ENCODE data around the gene NFKB1.

Gene NFKB1

DNA sequence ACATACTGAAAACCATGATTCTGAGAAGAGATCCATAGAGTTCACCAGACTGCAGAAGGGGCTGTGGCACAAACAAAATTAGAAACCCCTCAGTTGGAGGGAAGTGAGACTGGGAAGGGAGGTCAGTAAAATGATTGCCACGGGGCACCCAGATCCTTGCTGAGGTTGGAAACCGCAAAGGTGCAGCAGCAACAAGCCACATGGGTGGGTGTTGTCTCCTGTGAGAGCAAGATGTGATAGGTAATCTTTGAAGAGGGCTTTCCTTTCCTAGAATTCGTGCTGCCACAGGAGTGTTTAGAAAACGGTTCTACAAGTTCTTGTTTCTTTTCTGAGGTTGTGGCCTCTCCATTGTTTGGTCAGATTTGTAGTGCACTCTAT is 85.5 kb downstream of the NFKB1 start:
- H3K4me2 ChIP-seq (ENCODE audit: low read length), result no peak overlapping the region
- no peak overlapping the region for H3K27ac ChIP-seq (ENCODE audit: low read depth, low read length, poor library complexity, severe bottlenecking)

GRCh38 chr4:102589743-102590142 is 88.6 kb downstream of the NFKB1 start:
- Histone ChIP-seq H3K4me3 (ENCODE audit: low read depth, low read length, poor library complexity, severe bottlenecking) (no peak overlapping the region), H4K20me1 (ENCODE audit: insufficient read depth, low read length) (no peaks in the 10 kb centered on the region), H3K36me3 (ENCODE audit: insufficient read depth, low read length) (peaks cover 81% of the 10 kb centered on the region), H3F3A (ENCODE audit: insufficient read depth, low read length) (no peaks in the 10 kb centered on the region), H3K9me3 (ENCODE audit: low read length) (no peaks in the 10 kb centered on the region), H3K27me3 (ENCODE audit: insufficient read depth, low read length) (no peaks in the 10 kb centered on the region), H3K9ac (ENCODE audit: low read length) (no peak overlapping the region), H3K4me1 (ENCODE audit: insufficient read depth, low read length, severe bottlenecking) (no peaks in the 10 kb centered on the region), H3K4me2 (ENCODE audit: low read length) (no peak overlapping the region), H3K27ac (ENCODE audit: low read depth, low read length, poor library complexity, severe bottlenecking) (no peak overlapping the region), H2AFZ (ENCODE audit: low read length) (no peak overlapping the region), H3K79me2 (ENCODE audit: insufficient read depth, low read length) (no peaks in the 10 kb centered on the region), H3K9me2 (ENCODE audit: low read depth, low read length) (no peaks in the 10 kb centered on the region)
- no peak for TF ChIP-seq EZH2 (IDR thresholded peaks at IDR 0.05; ENCODE audit: borderline replicate concordance, low read length)
- TF ChIP-seq, protein P1, sequence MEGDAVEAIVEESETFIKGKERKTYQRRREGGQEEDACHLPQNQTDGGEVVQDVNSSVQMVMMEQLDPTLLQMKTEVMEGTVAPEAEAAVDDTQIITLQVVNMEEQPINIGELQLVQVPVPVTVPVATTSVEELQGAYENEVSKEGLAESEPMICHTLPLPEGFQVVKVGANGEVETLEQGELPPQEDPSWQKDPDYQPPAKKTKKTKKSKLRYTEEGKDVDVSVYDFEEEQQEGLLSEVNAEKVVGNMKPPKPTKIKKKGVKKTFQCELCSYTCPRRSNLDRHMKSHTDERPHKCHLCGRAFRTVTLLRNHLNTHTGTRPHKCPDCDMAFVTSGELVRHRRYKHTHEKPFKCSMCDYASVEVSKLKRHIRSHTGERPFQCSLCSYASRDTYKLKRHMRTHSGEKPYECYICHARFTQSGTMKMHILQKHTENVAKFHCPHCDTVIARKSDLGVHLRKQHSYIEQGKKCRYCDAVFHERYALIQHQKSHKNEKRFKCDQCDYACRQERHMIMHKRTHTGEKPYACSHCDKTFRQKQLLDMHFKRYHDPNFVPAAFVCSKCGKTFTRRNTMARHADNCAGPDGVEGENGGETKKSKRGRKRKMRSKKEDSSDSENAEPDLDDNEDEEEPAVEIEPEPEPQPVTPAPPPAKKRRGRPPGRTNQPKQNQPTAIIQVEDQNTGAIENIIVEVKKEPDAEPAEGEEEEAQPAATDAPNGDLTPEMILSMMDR (IDR thresholded peaks at IDR 0.05; ENCODE audit: low read length), result no peak

More for the DNA sequence above, 85.5 kb downstream of the NFKB1 start:
- Histone ChIP-seq H2AFZ (ENCODE audit: low read length) (no peak overlapping the region), H3K9ac (ENCODE audit: low read length) (no peak overlapping the region), H3K36me3 (ENCODE audit: insufficient read depth, low read length) (peaks cover 88% of the 10 kb centered on the region), H3K9me2 (ENCODE audit: low read depth, low read length) (no peaks in the 10 kb centered on the region), H3K4me1 (ENCODE audit: insufficient read depth, low read length, severe bottlenecking) (no peaks in the 10 kb centered on the region), H3F3A (ENCODE audit: insufficient read depth, low read length) (no peaks in the 10 kb centered on the region), H3K9me3 (ENCODE audit: low read length) (no peaks in the 10 kb centered on the region), H3K79me2 (ENCODE audit: insufficient read depth, low read length) (no peaks in the 10 kb centered on the region), H4K20me1 (ENCODE audit: insufficient read depth, low read length) (no peaks in the 10 kb centered on the region), H3K27me3 (ENCODE audit: insufficient read depth, low read length) (no peaks in the 10 kb centered on the region), H3K4me3 (ENCODE audit: low read depth, low read length, poor library complexity, severe bottlenecking) (no peak overlapping the region)
- TF ChIP-seq EZH2 (IDR thresholded peaks at IDR 0.05; ENCODE audit: borderline replicate concordance, low read length), result no peak
- TF ChIP-seq, protein P1 (IDR thresholded peaks at IDR 0.05; ENCODE audit: low read length), result no peak

DNA sequence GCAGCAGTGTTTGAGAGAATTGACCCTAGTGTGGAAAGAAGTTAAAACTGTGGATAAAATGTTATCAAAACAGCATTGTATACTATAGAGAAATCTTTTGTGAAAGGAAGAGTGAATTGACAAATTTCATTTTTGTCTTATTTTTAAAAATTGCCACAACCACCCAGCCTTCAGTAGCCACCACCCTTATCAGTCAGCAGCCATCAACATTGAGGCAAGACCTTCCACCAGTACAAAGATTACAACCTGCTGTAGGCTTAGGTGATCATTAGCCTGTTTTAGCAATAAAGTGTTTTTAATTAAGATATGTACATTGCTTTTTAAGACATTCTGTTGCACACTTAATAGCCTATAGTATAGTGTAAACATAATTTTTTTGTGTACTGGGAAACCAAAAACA is 91.1 kb downstream of the NFKB1 start:
- H3K4me2 ChIP-seq (ENCODE audit: low read length), result no peak overlapping the region
- H3K9me2 ChIP-seq (ENCODE audit: low read depth, low read length), result no peaks in the 10 kb centered on the region
- no peaks in the 10 kb centered on the region for H3K79me2 ChIP-seq (ENCODE audit: insufficient read depth, low read length)
- H3K27me3 ChIP-seq (ENCODE audit: insufficient read depth, low read length), result no peaks in the 10 kb centered on the region
- no peaks in the 10 kb centered on the region for H3K4me1 ChIP-seq (ENCODE audit: insufficient read depth, low read length, severe bottlenecking)
- TF ChIP-seq, protein P1 (IDR thresholded peaks at IDR 0.05; ENCODE audit: low read length), result no peak
- no peak overlapping the region for H2AFZ ChIP-seq (ENCODE audit: low read length)
- H3K9me3 ChIP-seq (ENCODE audit: low read length), result no peaks in the 10 kb centered on the region
- no peaks in the 10 kb centered on the region for H3F3A ChIP-seq (ENCODE audit: insufficient read depth, low read length)
- no peak overlapping the region for H3K27ac ChIP-seq (ENCODE audit: low read depth, low read length, poor library complexity, severe bottlenecking)
- H3K4me3 ChIP-seq (ENCODE audit: low read depth, low read length, poor library complexity, severe bottlenecking), result no peak overlapping the region
- peaks cover 78% of the 10 kb centered on the region for H3K36me3 ChIP-seq (ENCODE audit: insufficient read depth, low read length)
- H3K9ac ChIP-seq (ENCODE audit: low read length), result no peak overlapping the region
- H4K20me1 ChIP-seq (ENCODE audit: insufficient read depth, low read length), result no peaks in the 10 kb centered on the region
